Lower lobe of right lung (tissue), 2 donors: Measurements from ENCODE around the gene TIMM44. TPM values are rescaled to one million over a fixed set of nuclear protein-coding genes. Genes with fewer than 3 reads are reported as not detected.

Source experiments
- ATAC-seq, 2 donors: fragments of 200-7000 bp; cut with Tn5 transposase; one replicate each; pipeline ENCODE4 v1.9.1; 2020 to 2022; ENCODE audit warnings: mild to moderate bottlenecking in 2 of 2, moderate library complexity in 2 of 2
- DNase-seq: peaks from one replicate; pipeline ENCODE4 v3.0.0-alpha.2; 2020
- H3K27ac ChIP-seq: fragments of 200-600 bp; one replicate; pipeline ENCODE4 v1.8.0; 2022
- H3K27me3 ChIP-seq: fragments of 200-600 bp; one replicate; pipeline ENCODE4 v1.8.0; 2022; ENCODE audit warnings: low read depth
- H3K36me3 ChIP-seq: fragments of 200-600 bp; one replicate; pipeline ENCODE4 v1.8.0; 2022; ENCODE audit warnings: mild to moderate bottlenecking
- H3K4me1 ChIP-seq: fragments of 200-600 bp; one replicate; pipeline ENCODE4 v1.8.0; 2022
- H3K4me3 ChIP-seq: fragments of 200-600 bp; one replicate; pipeline ENCODE4 v1.8.0; 2022; ENCODE audit warnings: mild to moderate bottlenecking
- H3K9me3 ChIP-seq: fragments of 200-600 bp; one replicate; pipeline ENCODE4 v1.8.0; 2022
- intact Hi-C: fragments of 100-400 bp; cut with DNase I; formaldehyde crosslinking; loops from one replicate; pipeline ENCODE4 v1.11.0; 2022
- total RNA-seq: library from RNA; stranded (reverse); fragmentation: NEBNext Ultra II Directional; extraction: Animal tissue kit (Norgen Biotek cat#: 25700); gene quantifications from one replicate; pipeline ENCODE4 v1.2.1, GENCODE V29; 2021
- TF ChIP-seq, protein P1 (sequence below): fragments of 200-600 bp; IDR thresholded peaks from one replicate; pipeline ENCODE4 v1.8.0; 2022; ENCODE audit warnings: antibody characterized with exemption, mild to moderate bottlenecking
- donor health status: DM: no; HTN: yes; CAD: no; lungs with severe emphysema.

The TIMM44 gene
- total RNA-seq, 1 donor from 2014 or later, result 45.2 TPM

DNA sequence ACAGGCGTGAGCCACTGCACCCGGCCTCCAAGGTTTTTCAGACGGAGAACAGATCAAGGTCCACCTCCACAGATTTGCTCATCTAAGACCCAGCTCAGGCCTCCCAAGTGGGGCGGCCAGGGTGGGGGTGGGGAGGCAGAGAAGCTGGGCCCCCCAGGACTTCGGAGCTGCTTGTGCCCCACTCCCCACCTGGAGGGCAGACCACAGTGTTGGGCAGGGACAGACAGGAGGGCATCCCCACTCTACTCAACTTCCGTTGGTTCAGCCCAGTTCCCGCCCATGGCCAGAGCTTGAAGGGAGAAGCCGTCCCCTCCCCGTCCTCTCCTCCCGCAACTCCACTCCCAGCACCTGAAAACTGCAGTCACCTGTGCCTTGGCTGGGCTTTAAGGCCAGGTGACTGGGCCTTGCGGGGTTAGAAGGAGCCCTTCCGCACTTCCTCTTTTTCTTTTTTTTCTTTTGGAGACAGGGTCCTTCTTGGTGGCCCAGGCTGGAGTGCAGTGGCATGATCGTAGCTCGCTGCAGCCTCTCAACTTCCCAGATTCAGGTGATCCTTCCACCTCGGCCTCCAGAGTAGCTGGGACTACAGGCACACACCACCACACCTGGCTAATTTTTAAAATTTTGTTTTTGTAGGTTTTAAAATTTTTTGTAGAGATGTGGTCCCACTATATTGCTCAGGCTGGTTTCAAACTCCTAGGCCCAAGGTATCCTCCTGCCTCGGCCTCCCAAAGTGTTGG, 55.9 kb downstream of the TIMM44 start:
- peaks cover 16% of the 10 kb centered on the region for H3K27me3 ChIP-seq
- ATAC-seq (no peak), DNase-seq (no peak)
- H3K4me1 ChIP-seq, result no peaks in the 10 kb centered on the region
- H3K4me3 ChIP-seq, result peak overlapping the region; percentile 52
- intact Hi-C loops, result no loop called here
- no peak overlapping the region for H3K27ac ChIP-seq
- H3K9me3 ChIP-seq, result no peaks in the 10 kb centered on the region
- no peaks in the 10 kb centered on the region for H3K36me3 ChIP-seq
- TF ChIP-seq, protein P1, sequence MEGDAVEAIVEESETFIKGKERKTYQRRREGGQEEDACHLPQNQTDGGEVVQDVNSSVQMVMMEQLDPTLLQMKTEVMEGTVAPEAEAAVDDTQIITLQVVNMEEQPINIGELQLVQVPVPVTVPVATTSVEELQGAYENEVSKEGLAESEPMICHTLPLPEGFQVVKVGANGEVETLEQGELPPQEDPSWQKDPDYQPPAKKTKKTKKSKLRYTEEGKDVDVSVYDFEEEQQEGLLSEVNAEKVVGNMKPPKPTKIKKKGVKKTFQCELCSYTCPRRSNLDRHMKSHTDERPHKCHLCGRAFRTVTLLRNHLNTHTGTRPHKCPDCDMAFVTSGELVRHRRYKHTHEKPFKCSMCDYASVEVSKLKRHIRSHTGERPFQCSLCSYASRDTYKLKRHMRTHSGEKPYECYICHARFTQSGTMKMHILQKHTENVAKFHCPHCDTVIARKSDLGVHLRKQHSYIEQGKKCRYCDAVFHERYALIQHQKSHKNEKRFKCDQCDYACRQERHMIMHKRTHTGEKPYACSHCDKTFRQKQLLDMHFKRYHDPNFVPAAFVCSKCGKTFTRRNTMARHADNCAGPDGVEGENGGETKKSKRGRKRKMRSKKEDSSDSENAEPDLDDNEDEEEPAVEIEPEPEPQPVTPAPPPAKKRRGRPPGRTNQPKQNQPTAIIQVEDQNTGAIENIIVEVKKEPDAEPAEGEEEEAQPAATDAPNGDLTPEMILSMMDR, result no peak

DNA sequence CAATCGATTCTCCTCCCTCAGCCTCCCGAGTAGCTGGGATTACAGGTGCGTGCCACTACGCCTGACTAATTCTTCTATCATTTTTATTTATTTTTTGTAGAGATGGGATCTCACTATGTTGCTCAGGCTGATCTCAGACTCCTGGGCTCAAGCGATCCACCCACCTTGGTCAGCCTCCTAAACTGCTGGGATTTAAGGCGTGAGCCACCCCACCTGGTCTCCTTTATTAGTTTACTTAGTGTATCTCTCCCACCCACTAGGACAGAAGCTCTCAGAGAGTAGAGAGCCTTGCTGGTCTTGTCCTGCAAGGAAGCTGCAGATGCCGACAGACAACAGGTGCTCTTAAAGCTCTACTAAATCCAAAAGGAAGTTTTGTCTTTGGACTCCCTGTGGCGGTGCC, 57.6 kb downstream of the TIMM44 start:
- no peaks in the 10 kb centered on the region for H3K9me3 ChIP-seq
- H3K4me1 ChIP-seq, result no peaks in the 10 kb centered on the region
- TF ChIP-seq, protein P1, result no peak
- ATAC-seq (no peak), DNase-seq (no peak)
- intact Hi-C loops, result no loop called here
- no peak overlapping the region for H3K4me3 ChIP-seq
- H3K27ac ChIP-seq, result no peak overlapping the region
- H3K27me3 ChIP-seq, result peaks cover 16% of the 10 kb centered on the region
- H3K36me3 ChIP-seq, result no peaks in the 10 kb centered on the region

GRCh38 chr19:7883796-7884570, 59.5 kb downstream of the TIMM44 start:
- no peak for DNase-seq
- Histone ChIP-seq H3K9me3 (no peaks in the 10 kb centered on the region), H3K4me1 (no peaks in the 10 kb centered on the region), H3K4me3 (no peak overlapping the region), H3K27me3 (peaks cover 15% of the 10 kb centered on the region), H3K36me3 (no peaks in the 10 kb centered on the region), H3K27ac (no peak overlapping the region)
- TF ChIP-seq, protein P1, result no peak
- intact Hi-C loops, result no loop called here
- no peak for ATAC-seq

DNA sequence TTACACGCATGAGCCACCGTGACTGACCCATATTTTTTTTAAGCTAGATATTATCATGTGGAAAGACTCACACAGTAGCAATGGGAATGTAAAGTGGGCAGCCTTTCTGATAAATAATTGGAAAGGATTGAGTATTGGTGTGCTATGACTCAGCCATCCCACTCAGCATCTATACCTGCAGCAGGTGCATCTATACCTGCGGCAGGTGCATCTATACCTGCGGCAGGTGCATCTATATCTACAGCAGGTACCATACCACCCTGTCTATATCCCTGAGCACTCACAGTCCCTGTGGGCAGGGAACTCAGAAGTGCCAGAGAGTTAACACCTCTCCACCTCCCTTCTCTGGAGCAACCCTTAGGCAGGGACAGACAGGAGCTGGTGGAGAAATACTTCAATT, 60.4 kb downstream of the TIMM44 start:
- ATAC-seq (no peak), DNase-seq (no peak)
- Histone ChIP-seq H3K9me3 (no peaks in the 10 kb centered on the region), H3K4me1 (no peaks in the 10 kb centered on the region), H3K36me3 (no peaks in the 10 kb centered on the region), H3K27ac (no peak overlapping the region), H3K27me3 (peaks cover 6% of the 10 kb centered on the region), H3K4me3 (no peak overlapping the region)
- intact Hi-C loops, result no loop called here
- TF ChIP-seq, protein P1, result no peak

GRCh38 chr19:7881910-7882309, 61.6 kb downstream of the TIMM44 start:
- TF ChIP-seq, protein P1, result no peak
- Histone ChIP-seq H3K27me3 (no peaks in the 10 kb centered on the region), H3K27ac (no peak overlapping the region), H3K4me1 (no peaks in the 10 kb centered on the region), H3K9me3 (no peaks in the 10 kb centered on the region), H3K4me3 (no peak overlapping the region), H3K36me3 (no peaks in the 10 kb centered on the region)
- ATAC-seq, result no peak
- intact Hi-C loops, result no loop called here
- no peak for DNase-seq
